Glomerular visceral epithelial cell (primary cell): ENCODE data around the gene SUN5.
"Not testable (repeated sequence)": the region's sequence is repeated elsewhere in the genome, so short reads cannot be mapped to it uniquely, and the experiment has no call there.

Source experiments
- DNase-seq: peaks from one replicate; pipeline ENCODE4 v3.0.0-alpha.2; 2016; ENCODE audit errors: extremely low spot score

SUN5 gene

GRCh38 chr20:33004141-33004751 lies at the start of gene SUN5:
SUN5 (minus strand) TSS chr20:33004433; CDS start chr20:33004340, 93 bp downstream.
- DNase-seq, result no peak

GRCh38 chr20:33053291-33054106 lies 49.3 kb upstream of the SUN5 start, which contains the start of gene BPIFB3:
BPIFB3 (plus strand) TSS chr20:33053903; CDS start chr20:33055436, 1,533 bp downstream.
- DNase-seq, result no peak

- no peak for DNase-seq
Observed at GRCh38 chr20:33051333-33051732, 47.1 kb upstream of the SUN5 start.

- no peak for DNase-seq
Observed at GRCh38 chr20:33046412-33046811, 42.2 kb upstream of the SUN5 start.

- not testable (repeated sequence) for DNase-seq
Observed at GRCh38 chr20:33045129-33045721, 41.0 kb upstream of the SUN5 start.

GRCh38 chr20:33043731-33044181 lies 39.5 kb upstream of the SUN5 start:
- DNase-seq, result no peak

GRCh38 chr20:33042983-33043730 lies 38.9 kb upstream of the SUN5 start:
- DNase-seq, result no peak

- no peak for DNase-seq
Observed at GRCh38 chr20:33042430-33042829, 38.2 kb upstream of the SUN5 start.

- no peak for DNase-seq
Observed at GRCh38 chr20:33038243-33038642, 34.0 kb upstream of the SUN5 start.

- no peak for DNase-seq
Observed at GRCh38 chr20:33037456-33037855, 33.2 kb upstream of the SUN5 start.

GRCh38 chr20:33034901-33035492 lies 30.8 kb upstream of the SUN5 start:
- DNase-seq, result no peak

- DNase-seq, result no peak
Observed at GRCh38 chr20:33034115-33034514, 29.9 kb upstream of the SUN5 start.

GRCh38 chr20:33033381-33033780 lies 29.1 kb upstream of the SUN5 start:
- no peak for DNase-seq

- no peak for DNase-seq
Observed at GRCh38 chr20:33032555-33032954, 28.3 kb upstream of the SUN5 start.

- DNase-seq, result no peak
Observed at GRCh38 chr20:33031531-33031930, 27.3 kb upstream of the SUN5 start, which contains the start of gene BPIFB6. BPIFB6 (plus strand) TSS chr20:33031648; CDS start chr20:33031648, 0 bp downstream.

GRCh38 chr20:33030569-33030968 lies 26.3 kb upstream of the SUN5 start:
- no peak for DNase-seq

- no peak for DNase-seq
Observed at GRCh38 chr20:33030076-33030475, 25.8 kb upstream of the SUN5 start.

- no peak for DNase-seq
Observed at GRCh38 chr20:33028875-33029274, 24.6 kb upstream of the SUN5 start.

GRCh38 chr20:33027769-33028751 lies 23.8 kb upstream of the SUN5 start:
- DNase-seq, result no peak
